GM10248 (cell line): ENCODE measurements around the gene SLC25A26.
"Not testable (repeated sequence)": the region's sequence is repeated elsewhere in the genome, so short reads cannot be mapped to it uniquely, and the experiment has no call there.

Experiments
- CTCF ChIA-PET: fragments of 300-600 bp; sonication (Branson Sonifier 250); formaldehyde crosslinking; extraction: SDS; loops from one replicate; lab custom pipeline; 2021; ENCODE audit warnings: antibody characterized with exemption; lab: Yijun Ruan, JAX
- POLR2A ChIA-PET: fragments of 350-650 bp; sonication (Branson Sonifier 250); formaldehyde crosslinking; extraction: SDS; loops from one replicate; lab custom pipeline; 2020; ENCODE audit warnings: antibody characterized with exemption; lab: Yijun Ruan, JAX
- DNase-seq: peaks from one replicate; pipeline ENCODE4 v3.0.0; 2012; ENCODE audit errors: extremely low spot score
- CTCF ChIP-seq: IDR thresholded peaks from 2 replicates; pipeline ENCODE4 v1.5.1; 2012; ENCODE audit warnings: mild to moderate bottlenecking, low read depth; ENCODE audit errors: extremely low read depth, missing control alignments, control extremely low read depth

Gene SLC25A26

DNA sequence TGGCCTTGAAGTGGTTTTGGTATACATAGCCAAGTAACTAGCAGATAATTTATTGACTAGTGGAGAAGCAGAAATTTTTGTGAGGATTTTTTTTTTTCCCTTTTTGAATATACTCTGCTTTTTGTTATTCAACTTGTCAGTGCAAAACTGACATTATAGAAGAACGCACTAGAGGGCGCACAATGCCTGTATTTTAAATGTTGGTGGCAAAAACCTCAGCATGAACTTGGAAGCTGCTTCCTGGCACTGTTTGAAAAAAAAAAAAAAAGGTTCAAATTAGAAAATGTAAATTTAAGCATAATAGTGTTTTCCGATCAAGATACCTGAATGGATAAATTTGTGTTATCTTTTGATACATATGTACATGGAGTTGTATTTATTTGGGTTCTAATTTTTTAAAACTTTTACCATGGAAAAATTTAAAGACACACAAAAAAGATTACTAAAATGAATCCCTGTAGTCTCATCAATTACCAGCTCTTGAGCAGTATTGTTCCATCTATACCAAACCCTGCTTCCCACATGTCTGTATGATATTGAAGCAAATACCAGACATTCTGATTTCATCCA, 56.0 kb downstream of the SLC25A26 start:
- ChIA-PET CTCF (interaction anchor here (0.6 to 3.1 kb wide), 23 partner anchors 9 to 550 kb away, joined by 3 to 26 read pairs (median 3); no protein-coding TSS in a partner anchor), POLR2A (no interaction called here)
- DNase-seq = no peak
- TF ChIP-seq CTCF = peak; percentile 68

DNA sequence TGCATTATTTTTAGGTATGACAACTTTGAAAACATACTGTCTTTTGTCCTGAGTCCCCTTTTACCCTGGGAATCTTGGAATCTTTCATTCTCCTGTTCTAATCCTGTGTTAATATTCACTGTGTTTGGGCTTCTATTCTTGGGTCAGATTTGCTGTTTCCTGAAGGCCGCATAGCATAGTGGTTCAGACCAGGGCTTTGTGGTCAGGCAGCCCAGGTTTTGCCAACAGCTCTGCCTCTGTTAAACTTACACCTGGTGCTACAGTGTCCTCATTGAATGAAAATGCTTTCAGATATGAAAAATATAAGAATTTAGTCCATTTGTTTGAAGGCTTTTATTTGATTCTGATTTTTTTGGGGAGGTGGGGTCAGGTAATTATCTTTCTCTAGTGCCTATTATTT, 58.4 kb downstream of the SLC25A26 start:
- no peak for DNase-seq
- ChIA-PET CTCF (interaction anchor here (1.1 to 3.1 kb wide), 5 partner anchors 25 to 543 kb away, joined by 3 to 26 read pairs (median 6); no protein-coding TSS in a partner anchor), POLR2A (no interaction called here)
- TF ChIP-seq CTCF = no peak

GRCh38 chr3:66280304-66280703, 59.5 kb downstream of the SLC25A26 start:
- no peak for DNase-seq
- POLR2A ChIA-PET = no interaction called here
- CTCF ChIA-PET = interaction anchor here (0.8 to 1.8 kb wide), 2 partner anchors 127 to 542 kb away, joined by 4 to 6 read pairs; no protein-coding TSS in a partner anchor
- TF ChIP-seq CTCF = no peak

DNA sequence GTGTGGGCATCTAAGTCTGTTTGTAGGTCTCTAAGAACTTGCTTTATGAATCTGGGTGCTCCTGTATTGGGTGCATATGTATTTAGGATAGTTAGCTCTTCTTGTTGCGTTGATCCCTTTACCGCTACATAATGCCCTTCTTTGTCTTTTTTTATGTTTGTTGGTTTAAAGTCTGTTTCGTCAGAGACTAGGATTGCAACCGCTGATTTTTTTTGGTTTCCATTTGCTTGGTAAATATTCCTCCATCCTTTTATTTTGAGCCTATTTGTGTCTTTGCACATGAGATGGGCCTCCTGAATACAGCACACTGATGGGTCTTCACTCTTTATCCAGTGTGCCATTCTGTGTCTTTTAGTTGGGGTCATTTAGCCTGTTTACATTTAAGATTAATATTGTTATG, 71.1 kb downstream of the SLC25A26 start:
- DNase-seq, POLR2A ChIA-PET: not testable (repeated sequence)
- CTCF ChIA-PET = interaction anchor here (1.7 kb wide), 1 partner anchor 9 kb away, joined by 4 read pairs; no protein-coding TSS in a partner anchor

- CTCF ChIA-PET = interaction anchor here (0.7 to 1.8 kb wide), 6 partner anchors 12 to 525 kb away, joined by 3 to 10 read pairs (median 4); no protein-coding TSS in a partner anchor
- no peak for TF ChIP-seq CTCF
- POLR2A ChIA-PET = no interaction called here
- no peak for DNase-seq
Measured at GRCh38 chr3:66297260-66297873, 76.6 kb downstream of the SLC25A26 start.

DNA sequence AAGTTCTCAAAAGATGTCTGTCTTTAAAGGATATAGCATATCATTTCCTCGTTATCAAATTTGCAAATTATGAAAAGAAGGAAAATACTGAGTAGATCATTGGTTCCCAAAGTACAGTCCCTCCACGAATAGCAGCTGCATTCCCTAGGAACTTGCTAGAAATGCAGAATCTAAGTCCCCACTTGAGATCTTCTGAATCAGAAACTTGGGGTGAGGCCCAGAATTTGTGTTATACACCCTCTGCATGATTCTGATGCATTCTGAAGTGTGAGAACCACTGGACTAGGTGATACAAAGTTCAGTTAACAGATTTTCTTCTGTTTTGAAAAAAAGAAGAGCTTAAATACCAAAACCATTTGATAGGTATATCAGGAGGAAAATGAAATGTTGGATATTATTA, 77.1 kb downstream of the SLC25A26 start:
- no peak for DNase-seq
- no peak for TF ChIP-seq CTCF
- CTCF ChIA-PET = interaction anchor here (0.7 to 1.8 kb wide), 5 partner anchors 13 to 524 kb away, joined by 3 to 10 read pairs (median 4); no protein-coding TSS in a partner anchor
- POLR2A ChIA-PET = no interaction called here

- TF ChIP-seq CTCF = no peak
- POLR2A ChIA-PET = no interaction called here
- DNase-seq = no peak
- CTCF ChIA-PET = interaction anchor here (1.3 to 1.8 kb wide), 3 partner anchors 13 to 524 kb away, joined by 4 to 10 read pairs (median 6); no protein-coding TSS in a partner anchor
Measured at GRCh38 chr3:66298591-66298990, 77.8 kb downstream of the SLC25A26 start.

DNA sequence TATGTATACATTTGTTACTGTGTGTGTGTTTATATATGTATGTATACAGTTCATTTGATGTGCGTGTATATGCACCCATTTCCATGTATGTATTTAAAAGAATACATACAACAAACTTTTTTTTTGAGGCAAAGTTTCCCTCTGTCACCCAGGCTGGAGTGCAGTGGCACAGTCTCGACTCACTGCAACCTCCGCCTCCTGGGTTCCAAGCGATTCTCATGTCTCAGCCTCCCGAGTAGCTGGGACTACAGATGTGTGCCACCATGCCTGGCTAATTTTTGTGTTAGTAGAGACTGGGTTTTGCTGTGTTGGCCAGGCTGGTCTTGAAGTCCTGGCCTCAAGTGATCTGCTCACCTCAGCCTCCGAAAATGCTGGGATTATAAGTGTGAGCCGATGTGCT, 78.3 kb downstream of the SLC25A26 start:
- CTCF ChIA-PET = interaction anchor here (1.6 kb wide), 1 partner anchor 22 kb away, joined by 4 read pairs; no protein-coding TSS in a partner anchor
- POLR2A ChIA-PET, DNase-seq: not testable (repeated sequence)
